HS-27A (cell line): ENCODE data around the gene NPSR1.
"Not testable (repeated sequence)": the region's sequence is repeated elsewhere in the genome, so short reads cannot be mapped to it uniquely, and the experiment has no call there.

ENCODE experiments used
- DNase-seq: peaks from one replicate; pipeline ENCODE4 v3.0.0-alpha.2; 2012; ENCODE audit warnings: low read depth, missing footprints

The NPSR1 gene

GRCh38 chr7:34869057-34869456 lies 211.0 kb downstream of the NPSR1 start:
- DNase-seq, result no peak

GRCh38 chr7:34870041-34870440 lies 212.0 kb downstream of the NPSR1 start:
- DNase-seq, result not testable (repeated sequence)

GRCh38 chr7:34874329-34874728 lies 216.3 kb downstream of the NPSR1 start:
- DNase-seq, result not testable (repeated sequence)

- DNase-seq, result no peak
Measured at GRCh38 chr7:34875481-34875880, 217.5 kb downstream of the NPSR1 start.

GRCh38 chr7:34878944-34879735 lies 221.1 kb downstream of the NPSR1 start:
- not testable (repeated sequence) for DNase-seq

GRCh38 chr7:34879871-34880270 lies 221.9 kb downstream of the NPSR1 start:
- DNase-seq, result no peak

GRCh38 chr7:34883855-34884254 lies 225.8 kb downstream of the NPSR1 start:
- not testable (repeated sequence) for DNase-seq

- no peak for DNase-seq
Measured at GRCh38 chr7:34886856-34887255, 228.8 kb downstream of the NPSR1 start.

- DNase-seq, result no peak
Measured at GRCh38 chr7:34889951-34890350, 231.9 kb downstream of the NPSR1 start.

GRCh38 chr7:34895202-34895601 lies 237.2 kb downstream of the NPSR1 start:
- no peak for DNase-seq
